ENCODE measurements around the gene SLC34A1.
"Not testable (repeated sequence)": the region's sequence is repeated elsewhere in the genome, so short reads cannot be mapped to it uniquely, and the experiment has no call there.

SLC34A1 gene

GRCh38 chr5:177384134-177384533, at the start of gene SLC34A1:
TSS of gene SLC34A1 (plus strand) at chr5:177384434. CDS start at chr5:177385742, 1,308 bp downstream.
- no peak within 1 kb of the TSS for H3K4me3 ChIP-seq (ENCODE audit: low read depth, low read length)

- no peak overlapping the region for H3K4me3 ChIP-seq (ENCODE audit: low read depth, low read length)
These were observed 49.2 kb upstream of the SLC34A1 start for GRCh38 chr5:177334781-177335700.

- no peak overlapping the region for H3K4me3 ChIP-seq (ENCODE audit: low read depth, low read length)
These were observed 48.6 kb upstream of the SLC34A1 start for GRCh38 chr5:177335701-177336065.

GRCh38 chr5:177336112-177336511, 48.1 kb upstream of the SLC34A1 start:
- H3K4me3 ChIP-seq (ENCODE audit: low read depth, low read length): no peak overlapping the region

- no peak overlapping the region for H3K4me3 ChIP-seq (ENCODE audit: low read depth, low read length)
These were observed 47.4 kb upstream of the SLC34A1 start for GRCh38 chr5:177336603-177337494.

GRCh38 chr5:177338251-177339106, 45.8 kb upstream of the SLC34A1 start:
- H3K4me3 ChIP-seq (ENCODE audit: low read depth, low read length): no peak overlapping the region

GRCh38 chr5:177339107-177339638, 45.1 kb upstream of the SLC34A1 start:
- no peak overlapping the region for H3K4me3 ChIP-seq (ENCODE audit: low read depth, low read length)

- not testable (repeated sequence) for H3K4me3 ChIP-seq (ENCODE audit: low read depth, low read length)
These were observed 41.2 kb upstream of the SLC34A1 start for GRCh38 chr5:177343000-177343399.

- no peak overlapping the region for H3K4me3 ChIP-seq (ENCODE audit: low read depth, low read length)
These were observed 40.5 kb upstream of the SLC34A1 start for GRCh38 chr5:177343777-177344176.

- no peak overlapping the region for H3K4me3 ChIP-seq (ENCODE audit: low read depth, low read length)
These were observed 39.3 kb upstream of the SLC34A1 start for GRCh38 chr5:177344891-177345290.

- no peak overlapping the region for H3K4me3 ChIP-seq (ENCODE audit: low read depth, low read length)
These were observed 37.4 kb upstream of the SLC34A1 start for GRCh38 chr5:177346820-177347219.

GRCh38 chr5:177347699-177348098, 36.5 kb upstream of the SLC34A1 start:
- H3K4me3 ChIP-seq (ENCODE audit: low read depth, low read length): no peak overlapping the region

GRCh38 chr5:177349362-177349647, 34.9 kb upstream of the SLC34A1 start:
- no peak overlapping the region for H3K4me3 ChIP-seq (ENCODE audit: low read depth, low read length)

GRCh38 chr5:177349762-177350161, 34.5 kb upstream of the SLC34A1 start:
- H3K4me3 ChIP-seq (ENCODE audit: low read depth, low read length): no peak overlapping the region

- H3K4me3 ChIP-seq (ENCODE audit: low read depth, low read length): peak overlapping the region; percentile 99
These were observed 33.4 kb upstream of the SLC34A1 start for GRCh38 chr5:177350776-177351391.

- peak within 1 kb of the TSS; percentile 99 for H3K4me3 ChIP-seq (ENCODE audit: low read depth, low read length)
These were observed 32.6 kb upstream of the SLC34A1 start, which contains the start of gene LMAN2 for GRCh38 chr5:177351392-177352329. TSS of gene LMAN2 (minus strand) at chr5:177351668. CDS start at chr5:177351647, 21 bp downstream.

- no peak overlapping the region for H3K4me3 ChIP-seq (ENCODE audit: low read depth, low read length)
These were observed 31.1 kb upstream of the SLC34A1 start for GRCh38 chr5:177353093-177353492.

GRCh38 chr5:177354256-177354655, 30.0 kb upstream of the SLC34A1 start:
- H3K4me3 ChIP-seq (ENCODE audit: low read depth, low read length): no peak overlapping the region

GRCh38 chr5:177354711-177355110, 29.5 kb upstream of the SLC34A1 start:
- H3K4me3 ChIP-seq (ENCODE audit: low read depth, low read length): no peak overlapping the region

All from iPS-11a (cell line).